ENCODE data around the gene ANKRD63. TPM values are rescaled to one million over a fixed set of nuclear protein-coding genes. Genes with fewer than 3 reads are reported as not detected.

Gene ANKRD63
- total RNA-seq, 1 experiment from 2014 or later: 0.46 TPM

- H2AFZ ChIP-seq (ENCODE audit: low read length): no peak overlapping the region
- peaks cover 0 to 3% (median under 1%) of the 10 kb centered on the region in 3 experiments; a peak in 2 of 7 replicates for H3K36me3 Mint-ChIP-seq (ENCODE audit: insufficient read depth in 1 of 3, low read depth in 3 of 3)
- peaks cover 9% of the 10 kb centered on the region for H3K23me2 ChIP-seq (ENCODE audit: insufficient read length, low read depth, low read length, poor library complexity, severe bottlenecking)
- H3K4me1 ChIP-seq (ENCODE audit: insufficient read depth, low read length): no peaks in the 10 kb centered on the region
- no peaks in the 10 kb centered on the region; a peak in 1 of 5 replicates for H3K9me3 Mint-ChIP-seq
- H3K9me3 ChIP-seq (ENCODE audit: control insufficient read depth, low read depth, low read length): no peaks in the 10 kb centered on the region
- no peaks in the 10 kb centered on the region for H4K20me1 ChIP-seq (ENCODE audit: control insufficient read depth, insufficient read depth, insufficient read length)
- H2BK120ac ChIP-seq (ENCODE audit: low read depth, low read length, poor library complexity, severe bottlenecking): no peak overlapping the region
- no peak overlapping the region for H3K56ac ChIP-seq (ENCODE audit: insufficient read length, low read depth, low read length)
- H3K4me2 ChIP-seq (ENCODE audit: insufficient read depth, insufficient read length, low read length): peak overlapping the region; percentile 45
- H3K27me3 ChIP-seq (ENCODE audit: insufficient read depth, low read length): peaks cover 16% of the 10 kb centered on the region; the same call in 1 of the 2 replicates
- peaks cover 48% of the 10 kb centered on the region for H3K27me3 Mint-ChIP-seq (ENCODE audit: low read depth)
- H2AK5ac ChIP-seq (ENCODE audit: insufficient read length, low read length): no peak overlapping the region
- no peak overlapping the region for H3K18ac ChIP-seq (ENCODE audit: insufficient read length, low read depth, low read length)
- no peak overlapping the region for H3K27ac Mint-ChIP-seq
- TF ChIP-seq CTCF (conservative IDR thresholded peaks at IDR 0.05): no peak
- peaks cover 10 to 17% of the 10 kb centered on the region in 2 experiments for H3K4me1 Mint-ChIP-seq
- no peak overlapping the region for H4K91ac ChIP-seq (ENCODE audit: insufficient read length, low read depth, low read length)
- no peak overlapping the region for H3K9ac ChIP-seq (ENCODE audit: extremely low read depth, insufficient read length, low read length)
- H2BK12ac ChIP-seq (ENCODE audit: insufficient read length, low read depth, low read length): no peak overlapping the region
- H2BK20ac ChIP-seq (ENCODE audit: low read depth, low read length, poor library complexity, severe bottlenecking): no peak overlapping the region
- no peak overlapping the region for H3K4ac ChIP-seq (ENCODE audit: low read depth, low read length)
- no peak overlapping the region for H2BK5ac ChIP-seq (ENCODE audit: insufficient read length, low read length)
- peak overlapping the region; percentile 47 to 58; a peak in 3 of 5 replicates for H3K4me3 Mint-ChIP-seq
- H3K27ac ChIP-seq (ENCODE audit: insufficient read length, low read depth, low read length): no peak overlapping the region
- no peak for DNase-seq
- H4K8ac ChIP-seq (replicated peaks; ENCODE audit: insufficient read length, low read depth, low read length): no peak overlapping the region
- no peak overlapping the region for H3K23ac ChIP-seq (ENCODE audit: insufficient read length, low read depth, low read length)
- H3K79me1 ChIP-seq (ENCODE audit: insufficient read depth, low read depth, low read length, poor library complexity, severe bottlenecking): no peaks in the 10 kb centered on the region
- no peak overlapping the region for H3T11ph ChIP-seq (ENCODE audit: low read length)
- WGBS (ENCODE audit: extremely low coverage, insufficient read length, low lambda C conversion rate): no CpG with 5 or more reads among the region's 27 CpGs
- no peak overlapping the region for H4K5ac ChIP-seq (ENCODE audit: insufficient read length, low read depth, low read length)
- no peak overlapping the region; the same call in 1 of the 2 replicates for H3K14ac ChIP-seq (ENCODE audit: insufficient read depth, low read length)
- H2BK15ac ChIP-seq (ENCODE audit: low read depth, low read length): no peak overlapping the region
- H3K79me2 ChIP-seq (ENCODE audit: insufficient read depth, low read length): no peaks in the 10 kb centered on the region
Measured at GRCh38 chr15:40252141-40252437, 30.8 kb downstream of the ANKRD63 start.
